Measurements from ENCODE around the gene ARL14EPL.

DNA sequence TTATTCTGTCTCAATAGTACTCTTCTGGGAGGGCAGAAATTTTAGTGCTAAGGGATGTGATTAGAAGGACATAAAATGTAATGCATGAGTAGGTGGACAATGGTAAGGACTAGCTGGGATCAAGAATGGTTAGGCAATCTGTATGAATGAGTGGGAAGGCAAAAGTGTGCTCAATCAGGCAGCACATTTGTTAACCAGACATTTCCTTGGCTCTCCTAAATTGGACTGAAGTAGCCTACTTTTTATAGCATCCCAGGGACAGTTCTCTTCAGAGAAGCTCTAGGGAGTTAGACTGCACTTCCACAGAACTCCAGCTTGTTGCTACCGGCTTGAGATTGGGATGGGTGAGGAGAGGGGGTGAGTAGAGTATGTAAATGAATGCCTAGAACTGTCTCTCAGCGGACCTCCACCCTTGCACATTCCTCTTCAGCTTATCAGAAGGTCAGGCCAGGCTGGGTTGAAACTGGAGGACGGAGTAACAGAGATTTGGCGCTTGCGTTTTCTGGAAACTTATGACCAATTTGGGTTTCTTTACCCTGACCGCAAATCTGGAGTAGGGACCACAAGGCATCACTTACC, 19.0 kb upstream of the ARL14EPL start:
- TF ChIP-seq, protein P1, sequence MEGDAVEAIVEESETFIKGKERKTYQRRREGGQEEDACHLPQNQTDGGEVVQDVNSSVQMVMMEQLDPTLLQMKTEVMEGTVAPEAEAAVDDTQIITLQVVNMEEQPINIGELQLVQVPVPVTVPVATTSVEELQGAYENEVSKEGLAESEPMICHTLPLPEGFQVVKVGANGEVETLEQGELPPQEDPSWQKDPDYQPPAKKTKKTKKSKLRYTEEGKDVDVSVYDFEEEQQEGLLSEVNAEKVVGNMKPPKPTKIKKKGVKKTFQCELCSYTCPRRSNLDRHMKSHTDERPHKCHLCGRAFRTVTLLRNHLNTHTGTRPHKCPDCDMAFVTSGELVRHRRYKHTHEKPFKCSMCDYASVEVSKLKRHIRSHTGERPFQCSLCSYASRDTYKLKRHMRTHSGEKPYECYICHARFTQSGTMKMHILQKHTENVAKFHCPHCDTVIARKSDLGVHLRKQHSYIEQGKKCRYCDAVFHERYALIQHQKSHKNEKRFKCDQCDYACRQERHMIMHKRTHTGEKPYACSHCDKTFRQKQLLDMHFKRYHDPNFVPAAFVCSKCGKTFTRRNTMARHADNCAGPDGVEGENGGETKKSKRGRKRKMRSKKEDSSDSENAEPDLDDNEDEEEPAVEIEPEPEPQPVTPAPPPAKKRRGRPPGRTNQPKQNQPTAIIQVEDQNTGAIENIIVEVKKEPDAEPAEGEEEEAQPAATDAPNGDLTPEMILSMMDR (conservative IDR thresholded peaks at IDR 0.05; ENCODE audit: low read length), result no peak
- TF ChIP-seq EZH2phosphoT487 (IDR thresholded peaks at IDR 0.05; ENCODE audit: borderline replicate concordance), result no peak

Data from Loucy (cell line).